Stimulated activated naive CD8-positive, alpha-beta T cell treated with anti-CD3 and anti-CD28 coated beads, Interleukin-15, Interleukin-2, amounts not matched to agents 100 ng/mL and 50 ng/mL, for 24 hours (primary cell): Measurements from ENCODE around the gene ITIH6.
"Not testable (repeated sequence)": the region's sequence is repeated elsewhere in the genome, so short reads cannot be mapped to it uniquely, and the experiment has no call there.

Experiments used
- H3K27ac Mint-ChIP-seq: one replicate; pipeline ENCODE4 v1.8.0; 2021; ENCODE audit warnings: mild to moderate bottlenecking, mixed read lengths
- H3K27me3 Mint-ChIP-seq: one replicate; pipeline ENCODE4 v1.8.0; 2021; ENCODE audit warnings: mixed read lengths
- H3K36me3 Mint-ChIP-seq: one replicate; pipeline ENCODE4 v1.8.0; 2021; ENCODE audit warnings: low read depth, mixed read lengths
- H3K4me1 Mint-ChIP-seq: one replicate; pipeline ENCODE4 v1.8.0; 2021; ENCODE audit warnings: low read depth, mixed read lengths
- H3K4me3 Mint-ChIP-seq: one replicate; pipeline ENCODE4 v1.8.0; 2021; ENCODE audit warnings: mild to moderate bottlenecking, mixed read lengths
- H3K9me3 Mint-ChIP-seq: one replicate; pipeline ENCODE4 v1.8.0; 2021; ENCODE audit warnings: mixed read lengths

Gene ITIH6, protein sequence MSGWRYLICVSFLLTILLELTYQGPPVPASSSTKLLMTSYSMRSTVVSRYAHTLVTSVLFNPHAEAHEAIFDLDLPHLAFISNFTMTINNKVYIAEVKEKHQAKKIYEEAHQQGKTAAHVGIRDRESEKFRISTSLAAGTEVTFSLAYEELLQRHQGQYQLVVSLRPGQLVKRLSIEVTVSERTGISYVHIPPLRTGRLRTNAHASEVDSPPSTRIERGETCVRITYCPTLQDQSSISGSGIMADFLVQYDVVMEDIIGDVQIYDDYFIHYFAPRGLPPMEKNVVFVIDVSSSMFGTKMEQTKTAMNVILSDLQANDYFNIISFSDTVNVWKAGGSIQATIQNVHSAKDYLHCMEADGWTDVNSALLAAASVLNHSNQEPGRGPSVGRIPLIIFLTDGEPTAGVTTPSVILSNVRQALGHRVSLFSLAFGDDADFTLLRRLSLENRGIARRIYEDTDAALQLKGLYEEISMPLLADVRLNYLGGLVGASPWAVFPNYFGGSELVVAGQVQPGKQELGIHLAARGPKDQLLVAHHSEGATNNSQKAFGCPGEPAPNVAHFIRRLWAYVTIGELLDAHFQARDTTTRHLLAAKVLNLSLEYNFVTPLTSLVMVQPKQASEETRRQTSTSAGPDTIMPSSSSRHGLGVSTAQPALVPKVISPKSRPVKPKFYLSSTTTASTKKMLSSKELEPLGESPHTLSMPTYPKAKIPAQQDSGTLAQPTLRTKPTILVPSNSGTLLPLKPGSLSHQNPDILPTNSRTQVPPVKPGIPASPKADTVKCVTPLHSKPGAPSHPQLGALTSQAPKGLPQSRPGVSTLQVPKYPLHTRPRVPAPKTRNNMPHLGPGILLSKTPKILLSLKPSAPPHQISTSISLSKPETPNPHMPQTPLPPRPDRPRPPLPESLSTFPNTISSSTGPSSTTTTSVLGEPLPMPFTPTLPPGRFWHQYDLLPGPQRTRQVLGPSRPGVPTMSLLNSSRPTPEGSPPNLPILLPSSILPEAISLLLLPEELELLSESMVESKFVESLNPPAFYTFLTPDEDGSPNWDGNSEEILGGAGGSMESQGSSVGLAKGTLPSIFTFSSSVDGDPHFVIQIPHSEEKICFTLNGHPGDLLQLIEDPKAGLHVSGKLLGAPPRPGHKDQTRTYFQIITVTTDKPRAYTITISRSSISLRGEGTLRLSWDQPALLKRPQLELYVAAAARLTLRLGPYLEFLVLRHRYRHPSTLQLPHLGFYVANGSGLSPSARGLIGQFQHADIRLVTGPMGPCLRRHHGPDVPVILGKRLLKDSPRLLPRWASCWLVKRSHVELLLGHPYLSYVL

DNA sequence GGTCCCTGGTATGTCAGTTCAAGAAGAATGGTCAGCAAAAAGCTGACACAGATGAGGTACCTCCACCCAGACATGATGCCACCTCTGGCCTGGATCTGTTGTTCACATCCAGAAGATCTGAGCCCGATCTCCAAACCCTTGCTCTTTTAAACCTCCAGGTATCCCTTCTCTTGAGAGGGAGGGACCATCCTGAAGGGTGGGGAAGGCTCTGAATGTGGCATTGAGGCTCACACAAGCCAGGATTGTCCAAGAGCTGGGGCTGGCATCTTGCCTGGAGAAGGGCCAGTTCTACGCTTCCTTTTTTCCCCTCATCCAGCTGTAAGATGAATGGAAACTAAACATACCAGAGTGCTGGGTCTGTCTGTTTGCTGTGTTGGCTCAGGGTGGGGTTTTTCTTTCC is at the start of gene ITIH6:
Gene ITIH6 (minus strand): TSS at position 119 of the 400 bp plus-strand sequence. CDS start 45 bp downstream, at position 74.
- Mint-ChIP-seq H3K9me3 (no peaks in the 10 kb centered on the region), H3K4me1 (no peaks in the 10 kb centered on the region), H3K27ac (no peak within 1 kb of the TSS), H3K27me3 (no peaks in the 10 kb centered on the region), H3K4me3 (no peak within 1 kb of the TSS), H3K36me3 (no peaks in the 10 kb centered on the region)

DNA sequence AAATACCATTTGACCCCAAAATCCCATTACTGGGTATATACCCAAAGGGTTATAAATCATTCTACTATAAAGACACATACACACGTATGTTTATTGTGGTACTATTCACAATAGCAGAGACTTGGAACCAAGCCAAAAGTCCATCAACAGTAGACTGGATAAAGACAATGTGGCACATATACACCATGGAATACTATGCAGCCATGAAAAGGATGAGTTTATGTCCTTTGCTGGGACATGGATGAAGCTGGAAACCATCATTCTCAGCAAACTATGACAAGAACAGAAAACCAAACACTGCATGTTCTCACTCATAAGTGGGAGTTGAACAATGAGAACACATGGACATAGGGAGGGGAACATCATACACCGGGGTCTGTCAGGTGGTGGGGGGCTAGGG is 49.6 kb upstream of the ITIH6 start:
- H3K9me3 Mint-ChIP-seq, H3K27ac Mint-ChIP-seq, H3K4me3 Mint-ChIP-seq, H3K27me3 Mint-ChIP-seq, H3K36me3 Mint-ChIP-seq, H3K4me1 Mint-ChIP-seq: not testable (repeated sequence)

DNA sequence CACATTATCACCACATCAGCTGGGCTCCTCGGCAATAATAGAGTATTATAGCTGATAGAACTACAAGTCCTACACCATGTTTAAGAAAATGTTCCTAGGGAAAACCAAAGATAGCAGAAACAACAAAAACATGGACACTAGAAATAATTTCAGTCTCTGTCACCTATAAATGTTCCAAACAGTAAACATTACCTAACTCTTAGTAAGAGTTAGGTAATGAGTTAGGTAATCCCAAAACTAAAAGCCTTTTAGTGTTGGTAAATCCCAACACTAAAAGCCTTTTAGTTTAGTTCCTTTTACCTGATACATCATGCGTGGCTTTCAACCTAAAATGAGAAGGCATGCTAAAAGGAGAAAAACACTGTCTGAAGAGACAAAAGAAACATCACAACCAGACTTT is 45.0 kb upstream of the ITIH6 start:
- no peaks in the 10 kb centered on the region for H3K27me3 Mint-ChIP-seq
- H3K27ac Mint-ChIP-seq = no peak overlapping the region
- no peaks in the 10 kb centered on the region for H3K36me3 Mint-ChIP-seq
- H3K4me3 Mint-ChIP-seq = no peak overlapping the region
- H3K4me1 Mint-ChIP-seq = no peaks in the 10 kb centered on the region
- H3K9me3 Mint-ChIP-seq = no peaks in the 10 kb centered on the region

DNA sequence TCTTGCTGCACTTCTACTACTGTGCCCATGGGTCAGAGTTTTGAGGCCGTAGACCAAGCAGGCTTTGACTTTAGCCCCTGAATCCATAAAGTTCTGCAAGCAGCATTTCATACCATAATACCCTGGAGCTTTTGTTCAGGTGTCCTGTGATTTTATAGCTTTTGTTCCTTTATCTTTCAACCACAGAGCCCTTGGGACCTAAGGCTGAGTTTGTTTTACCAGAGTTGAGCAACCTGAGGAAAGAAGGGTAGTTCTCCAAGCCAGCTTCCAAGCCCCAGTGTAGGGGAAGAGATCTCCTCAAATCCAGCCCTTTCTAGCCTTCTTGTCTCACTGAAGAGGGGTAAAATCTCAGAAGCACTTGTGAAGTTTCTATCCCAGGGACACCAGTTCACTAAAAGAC is 44.6 kb upstream of the ITIH6 start:
- Mint-ChIP-seq H3K4me3 (no peak overlapping the region), H3K4me1 (no peaks in the 10 kb centered on the region), H3K9me3 (no peaks in the 10 kb centered on the region), H3K36me3 (no peaks in the 10 kb centered on the region), H3K27me3 (no peaks in the 10 kb centered on the region), H3K27ac (no peak overlapping the region)

DNA sequence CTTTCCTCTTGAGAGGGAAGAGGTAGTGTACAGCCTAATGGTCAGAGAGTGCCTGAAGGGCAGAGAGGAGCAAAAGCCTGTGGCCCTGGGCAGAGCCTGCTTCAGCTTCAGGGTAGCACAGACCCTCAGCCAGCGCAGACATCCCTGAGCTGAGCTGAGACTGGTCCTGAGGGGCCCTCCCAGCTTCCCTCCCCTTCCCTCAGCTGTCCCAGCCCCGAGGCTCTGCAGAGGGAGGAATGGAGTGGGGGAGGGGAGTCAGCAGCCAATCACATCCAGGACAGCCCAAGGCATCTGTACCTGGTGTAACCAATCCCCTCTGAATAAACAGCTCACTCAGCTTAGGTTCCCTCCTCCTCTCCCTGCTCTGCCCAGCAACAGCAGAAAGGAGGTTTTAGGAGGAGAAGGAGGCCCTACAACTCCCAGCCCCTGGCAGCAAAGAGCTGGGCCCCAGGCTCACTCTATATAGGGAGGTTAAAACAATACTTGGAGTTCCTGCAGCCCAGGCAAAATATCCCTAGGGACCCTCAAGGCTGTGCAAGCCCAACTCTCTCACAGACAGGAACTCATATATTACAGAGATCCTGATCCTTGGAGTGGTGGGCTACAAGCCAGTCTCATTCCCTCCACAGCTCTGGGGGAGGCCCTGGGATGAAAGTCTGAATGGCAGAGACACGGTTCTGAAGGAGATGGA is 43.3 kb upstream of the ITIH6 start:
- not testable (repeated sequence) for H3K4me1 Mint-ChIP-seq, H3K9me3 Mint-ChIP-seq, H3K36me3 Mint-ChIP-seq, H3K27me3 Mint-ChIP-seq, H3K27ac Mint-ChIP-seq, H3K4me3 Mint-ChIP-seq

DNA sequence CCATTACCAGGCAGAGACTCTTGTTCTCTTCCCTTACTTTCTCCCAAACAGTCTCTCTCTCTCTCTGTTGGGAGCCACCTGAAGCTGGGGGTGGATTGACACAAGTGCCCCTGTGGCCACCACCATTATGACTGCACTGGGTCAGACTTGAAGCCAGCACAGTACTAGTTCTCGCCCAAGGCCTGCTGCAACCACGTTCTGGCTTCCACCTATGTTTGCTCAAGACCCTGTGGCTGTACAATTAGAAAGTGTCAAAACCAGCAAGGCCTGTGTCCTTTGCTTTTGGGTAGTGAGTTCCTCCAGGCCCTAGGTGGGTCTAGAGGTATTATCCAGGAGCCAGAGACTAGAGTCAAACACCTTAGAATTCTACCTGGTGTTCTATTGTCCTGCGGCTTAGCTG is 40.5 kb upstream of the ITIH6 start:
- Mint-ChIP-seq H3K4me1 (no peaks in the 10 kb centered on the region), H3K4me3 (no peak overlapping the region), H3K27ac (no peak overlapping the region), H3K9me3 (no peaks in the 10 kb centered on the region), H3K27me3 (peaks cover 3% of the 10 kb centered on the region), H3K36me3 (no peaks in the 10 kb centered on the region)

DNA sequence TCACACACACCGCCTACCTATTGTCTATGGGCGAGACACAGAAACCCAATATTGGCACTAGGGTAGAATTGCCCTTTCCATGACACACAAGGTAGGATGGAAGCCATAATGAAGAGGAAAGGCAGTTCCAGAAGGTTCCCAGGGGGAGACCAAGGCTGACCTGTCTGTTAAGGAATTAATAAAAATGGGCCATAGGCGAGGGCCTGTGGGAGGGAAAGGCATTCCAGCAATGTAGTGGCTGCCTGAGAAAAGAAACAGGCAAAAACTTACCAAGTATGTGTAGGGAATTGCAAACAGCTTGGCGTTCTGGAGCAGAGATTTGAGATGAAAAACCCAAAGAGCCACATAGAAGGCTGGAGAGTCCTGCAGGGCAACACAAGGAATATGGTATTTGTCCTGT is 28.5 kb upstream of the ITIH6 start:
- Mint-ChIP-seq H3K4me3 (no peak overlapping the region), H3K4me1 (no peaks in the 10 kb centered on the region), H3K27ac (no peak overlapping the region), H3K27me3 (no peaks in the 10 kb centered on the region), H3K36me3 (no peaks in the 10 kb centered on the region), H3K9me3 (no peaks in the 10 kb centered on the region)

DNA sequence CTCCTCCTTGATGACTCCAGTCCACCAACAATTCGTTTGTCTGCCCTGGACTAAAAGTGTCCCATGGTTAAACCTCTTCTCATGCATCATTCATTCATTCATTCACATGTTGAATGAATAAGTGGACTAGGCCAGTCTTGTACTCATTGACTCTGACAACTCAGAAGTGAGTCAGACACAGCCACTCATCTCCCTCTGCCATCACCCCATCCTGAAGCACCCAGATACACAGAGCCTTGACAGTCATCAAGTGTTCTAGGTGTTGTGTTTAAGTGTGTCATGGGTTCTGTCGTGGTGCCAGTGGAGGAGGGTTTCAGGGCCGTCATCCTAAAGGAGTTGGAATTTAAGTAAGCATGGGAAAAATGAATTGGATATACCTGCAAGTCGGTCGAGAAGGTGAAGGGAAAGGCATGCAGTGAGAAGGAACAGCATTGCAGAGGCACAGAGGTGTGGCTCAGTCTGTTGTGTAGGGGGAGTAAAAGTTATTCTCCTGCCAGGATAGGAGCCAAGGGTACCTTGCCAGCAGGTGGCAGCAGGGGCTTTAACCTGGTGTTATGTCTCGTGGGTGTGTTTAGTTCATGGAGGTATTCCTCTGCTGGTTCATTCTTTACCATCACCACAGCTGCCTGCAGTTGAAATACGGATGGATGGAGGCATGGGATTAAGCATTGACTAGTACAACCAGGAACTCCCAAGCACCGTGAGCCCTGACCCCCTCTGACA is 27.8 kb upstream of the ITIH6 start:
- H3K36me3 Mint-ChIP-seq = no peaks in the 10 kb centered on the region
- no peaks in the 10 kb centered on the region for H3K9me3 Mint-ChIP-seq
- H3K27ac Mint-ChIP-seq = no peak overlapping the region
- no peaks in the 10 kb centered on the region for H3K27me3 Mint-ChIP-seq
- H3K4me3 Mint-ChIP-seq = no peak overlapping the region
- H3K4me1 Mint-ChIP-seq = no peaks in the 10 kb centered on the region

DNA sequence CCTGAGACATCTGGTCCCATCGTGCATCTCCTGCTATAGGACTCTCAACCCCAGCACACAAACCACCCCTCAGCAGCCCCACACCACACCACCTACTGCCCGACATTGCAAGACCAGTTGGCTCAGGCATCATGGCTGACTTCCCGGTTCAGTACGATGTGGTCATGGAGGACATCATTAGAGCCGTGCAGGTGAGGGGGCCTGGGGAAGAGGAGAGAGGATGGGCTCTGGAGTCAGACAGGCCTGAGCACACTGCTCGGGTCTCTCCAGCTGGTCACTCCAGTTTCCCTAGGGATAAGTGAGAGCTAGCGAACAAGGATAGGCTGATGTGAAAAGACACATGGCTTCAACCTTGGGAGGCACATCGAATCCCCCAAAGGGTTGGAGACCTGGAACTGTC is 26.7 kb upstream of the ITIH6 start:
- H3K9me3 Mint-ChIP-seq = no peaks in the 10 kb centered on the region
- no peaks in the 10 kb centered on the region for H3K4me1 Mint-ChIP-seq
- no peak overlapping the region for H3K4me3 Mint-ChIP-seq
- no peak overlapping the region for H3K27ac Mint-ChIP-seq
- no peaks in the 10 kb centered on the region for H3K27me3 Mint-ChIP-seq
- no peaks in the 10 kb centered on the region for H3K36me3 Mint-ChIP-seq

DNA sequence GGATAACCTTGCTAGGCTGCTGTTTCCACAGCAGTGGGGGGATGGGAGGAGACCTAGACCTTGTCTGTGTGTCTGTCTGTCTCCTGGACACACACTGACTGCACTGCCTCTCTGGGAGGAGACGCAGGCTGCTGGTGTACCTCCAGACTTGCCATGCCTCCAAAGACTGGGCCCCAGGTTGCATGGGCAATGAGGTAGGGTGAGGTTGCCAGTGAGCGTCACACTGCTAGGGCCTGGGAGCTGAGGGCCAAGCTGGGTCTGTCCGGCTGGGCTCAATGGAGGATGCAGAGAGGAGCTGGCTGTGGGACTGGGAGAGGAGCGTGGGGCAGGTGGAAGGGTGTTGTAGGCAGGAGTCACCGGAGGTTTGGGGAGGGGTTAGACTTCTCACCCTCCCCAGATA is 26.1 kb upstream of the ITIH6 start:
- no peak overlapping the region for H3K4me3 Mint-ChIP-seq
- H3K36me3 Mint-ChIP-seq = no peaks in the 10 kb centered on the region
- no peaks in the 10 kb centered on the region for H3K9me3 Mint-ChIP-seq
- no peak overlapping the region for H3K27ac Mint-ChIP-seq
- no peaks in the 10 kb centered on the region for H3K27me3 Mint-ChIP-seq
- peaks cover under 1% of the 10 kb centered on the region for H3K4me1 Mint-ChIP-seq

DNA sequence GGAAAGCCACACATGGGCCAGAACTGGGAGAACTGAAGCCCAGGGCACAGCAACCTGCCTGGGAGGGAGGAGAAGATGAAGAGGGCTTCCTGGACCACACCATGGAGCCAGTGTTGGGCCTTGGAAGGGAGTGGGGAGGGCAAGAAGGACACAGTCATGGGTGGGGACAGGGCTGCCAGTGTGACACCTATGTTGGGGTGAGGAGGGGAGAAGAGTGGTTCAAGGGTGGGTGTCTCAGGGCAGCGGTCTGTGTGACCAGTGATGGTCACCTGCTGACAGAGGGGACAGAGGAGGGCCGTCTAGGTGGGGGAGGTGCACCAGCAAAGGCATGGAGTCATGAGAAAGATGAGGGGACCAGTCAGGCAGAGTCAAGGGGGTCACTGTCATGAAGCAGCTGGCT is 23.3 kb upstream of the ITIH6 start:
- H3K4me3 Mint-ChIP-seq = no peak overlapping the region
- no peaks in the 10 kb centered on the region for H3K27me3 Mint-ChIP-seq
- H3K27ac Mint-ChIP-seq = no peak overlapping the region
- peaks cover 3% of the 10 kb centered on the region for H3K4me1 Mint-ChIP-seq
- no peaks in the 10 kb centered on the region for H3K9me3 Mint-ChIP-seq
- peaks cover 2% of the 10 kb centered on the region for H3K36me3 Mint-ChIP-seq

DNA sequence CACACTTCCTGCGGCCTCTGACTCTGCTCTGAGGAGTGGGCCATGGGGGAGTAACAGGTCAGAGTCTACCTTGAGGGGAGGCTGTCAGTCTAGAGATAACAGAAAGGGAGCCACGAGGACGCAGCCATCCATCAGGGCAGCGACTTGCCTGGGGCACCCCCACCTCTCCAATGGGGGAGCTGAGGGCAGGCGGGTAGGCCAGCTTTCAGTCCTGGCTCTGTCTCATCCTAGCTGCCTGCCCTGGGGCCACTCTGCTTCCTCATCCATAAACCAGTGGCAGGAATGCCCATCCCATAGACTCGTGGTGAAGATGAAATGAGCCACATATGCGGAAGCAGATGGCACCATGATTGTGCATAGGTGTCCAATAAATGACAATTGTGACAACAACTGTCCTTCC is 22.7 kb upstream of the ITIH6 start:
- no peaks in the 10 kb centered on the region for H3K27me3 Mint-ChIP-seq
- peaks cover 3% of the 10 kb centered on the region for H3K4me1 Mint-ChIP-seq
- H3K4me3 Mint-ChIP-seq = no peak overlapping the region
- no peaks in the 10 kb centered on the region for H3K9me3 Mint-ChIP-seq
- H3K36me3 Mint-ChIP-seq = peaks cover 8% of the 10 kb centered on the region
- H3K27ac Mint-ChIP-seq = no peak overlapping the region

DNA sequence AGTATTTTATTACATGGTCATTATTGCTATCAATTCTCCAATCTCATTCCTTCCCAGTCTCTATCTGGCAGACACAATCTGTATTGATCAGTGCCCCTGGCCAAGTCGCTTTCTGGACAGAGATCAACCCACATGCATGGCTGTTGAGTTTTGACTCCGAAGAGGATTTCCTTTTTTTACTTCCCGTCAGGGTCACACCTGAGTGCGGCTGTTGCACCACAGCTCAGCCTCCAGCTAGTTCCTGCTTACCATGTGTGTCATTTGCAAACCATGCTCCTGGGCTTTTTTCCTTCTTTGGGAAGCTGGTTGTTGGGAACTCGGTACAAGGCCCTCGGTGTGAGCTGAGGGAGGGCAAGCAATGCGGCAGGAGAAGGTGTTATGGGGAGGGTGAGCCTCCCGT is 21.1 kb upstream of the ITIH6 start:
- Mint-ChIP-seq H3K36me3 (peaks cover 11% of the 10 kb centered on the region), H3K9me3 (no peaks in the 10 kb centered on the region), H3K27ac (no peak overlapping the region), H3K4me3 (no peak overlapping the region), H3K4me1 (peaks cover 3% of the 10 kb centered on the region), H3K27me3 (no peaks in the 10 kb centered on the region)

DNA sequence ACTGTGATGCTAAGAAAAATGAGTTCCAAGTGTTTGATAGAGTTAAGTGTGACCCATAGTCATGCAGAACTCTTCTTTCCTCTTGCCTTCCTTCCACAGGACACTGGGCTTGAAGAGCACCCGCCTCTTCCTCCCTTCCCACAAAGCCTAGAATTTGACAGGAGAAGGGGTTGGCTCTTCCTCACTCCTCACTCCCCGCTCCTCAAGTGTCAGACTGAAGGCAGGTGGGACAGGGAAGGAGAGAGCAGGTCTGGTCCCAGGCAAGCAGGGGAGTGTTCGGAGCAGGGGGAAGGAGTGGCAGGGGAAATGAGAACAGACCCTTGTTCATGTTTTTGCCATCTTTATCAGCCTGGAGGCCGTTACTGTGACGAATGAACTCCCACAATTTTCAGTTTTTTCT is 20.2 kb upstream of the ITIH6 start:
- Mint-ChIP-seq H3K36me3 (peaks cover 20% of the 10 kb centered on the region), H3K9me3 (no peaks in the 10 kb centered on the region), H3K27me3 (no peaks in the 10 kb centered on the region), H3K27ac (no peak overlapping the region), H3K4me3 (no peak overlapping the region), H3K4me1 (peaks cover 3% of the 10 kb centered on the region)
